ENCODE data around the gene AP1S3.

AP1S3 gene

GRCh38 chr2:223765221-223765785 lies 72.1 kb downstream of the AP1S3 start:
- TF ChIP-seq PRDM1 (tag by site-specific recombination; IDR thresholded peaks at IDR 0.05) (no peak), TSHZ1 (tag by site-specific recombination; IDR thresholded peaks at IDR 0.05; ENCODE audit: borderline replicate concordance) (no peak), TRIM28 (IDR thresholded peaks at IDR 0.05; ENCODE audit: borderline replicate concordance, low read length) (no peak), ZNF596 (tag by site-specific recombination; IDR thresholded peaks at IDR 0.05) (no peak), ZNF274 (IDR thresholded peaks at IDR 0.05; ENCODE audit: low read length) (no peak), ZNF274 (tag by site-specific recombination; IDR thresholded peaks at IDR 0.05; ENCODE audit: borderline replicate concordance) (no peak), ZNF132 (tag by site-specific recombination; IDR thresholded peaks at IDR 0.05; ENCODE audit: borderline replicate concordance) (no peak), ZNF549 (tag by site-specific recombination; IDR thresholded peaks at IDR 0.05) (no peak), KLF9 (tag by site-specific recombination; IDR thresholded peaks at IDR 0.05; ENCODE audit: low read depth) (no peak), ZNF626 (tag by site-specific recombination; IDR thresholded peaks at IDR 0.05) (no peak), ZNF561 (tag by site-specific recombination; IDR thresholded peaks at IDR 0.05; ENCODE audit: borderline replicate concordance) (no peak)
- TF ChIP-seq, protein P1, sequence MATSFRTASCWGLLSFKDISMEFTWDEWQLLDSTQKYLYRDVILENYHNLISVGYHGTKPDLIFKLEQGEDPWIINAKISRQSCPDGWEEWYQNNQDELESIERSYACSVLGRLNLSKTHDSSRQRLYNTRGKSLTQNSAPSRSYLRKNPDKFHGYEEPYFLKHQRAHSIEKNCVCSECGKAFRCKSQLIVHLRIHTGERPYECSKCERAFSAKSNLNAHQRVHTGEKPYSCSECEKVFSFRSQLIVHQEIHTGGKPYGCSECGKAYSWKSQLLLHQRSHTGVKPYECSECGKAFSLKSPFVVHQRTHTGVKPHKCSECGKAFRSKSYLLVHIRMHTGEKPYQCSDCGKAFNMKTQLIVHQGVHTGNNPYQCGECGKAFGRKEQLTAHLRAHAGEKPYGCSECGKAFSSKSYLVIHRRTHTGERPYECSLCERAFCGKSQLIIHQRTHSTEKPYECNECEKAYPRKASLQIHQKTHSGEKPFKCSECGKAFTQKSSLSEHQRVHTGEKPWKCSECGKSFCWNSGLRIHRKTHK (tag by site-specific recombination; IDR thresholded peaks at IDR 0.05): no peak
- Histone ChIP-seq H3K4me3 (ENCODE audit: low read depth, low read length) (no peak overlapping the region), H3K36me3 (ENCODE audit: control insufficient read depth in 2 of 2, insufficient read depth in 1 of 2, low read length in 2 of 2) (peaks cover 0 to 2% of the 10 kb centered on the region in 2 experiments; a peak in 2 of 3 replicates), H3K27ac (ENCODE audit: extremely low read depth, low read depth, low read length) (no peak overlapping the region), H3K4me1 (ENCODE audit: control insufficient read depth, insufficient read depth, low read length) (no peaks in the 10 kb centered on the region), H3K9me3 (ENCODE audit: control insufficient read depth, insufficient read depth, low read depth, low read length) (no peaks in the 10 kb centered on the region)
- ChIA-PET CTCF (interaction anchor here (0.7 to 1.4 kb wide), 4 partner anchors 13 to 229 kb away, joined by 3 read pairs; no protein-coding TSS in a partner anchor), POLR2A (no interaction called here)

DNA sequence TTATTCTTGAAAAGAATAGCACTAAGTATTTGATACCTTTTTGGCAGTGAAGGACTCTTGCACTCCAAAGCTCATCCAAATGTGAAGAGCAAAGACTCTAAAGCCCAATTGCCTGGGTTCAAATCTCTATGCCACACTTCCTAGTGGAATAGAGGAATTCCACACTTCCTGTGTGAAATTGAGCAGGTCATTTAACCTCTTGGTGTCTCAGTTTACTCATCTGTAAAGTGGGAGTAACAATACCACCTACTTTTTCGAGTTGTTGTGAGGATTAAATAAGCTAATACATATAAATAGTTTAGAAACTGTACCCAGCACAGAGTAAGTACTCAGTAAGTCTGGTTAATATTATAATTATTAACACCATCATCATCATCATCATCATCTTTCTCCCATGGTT lies 72.6 kb downstream of the AP1S3 start:
- Histone ChIP-seq H3K4me3 (ENCODE audit: low read depth, low read length) (no peak overlapping the region), H3K4me1 (ENCODE audit: control insufficient read depth, insufficient read depth, low read length) (no peaks in the 10 kb centered on the region), H3K9me3 (ENCODE audit: control insufficient read depth, insufficient read depth, low read depth, low read length) (no peaks in the 10 kb centered on the region), H3K36me3 (ENCODE audit: control insufficient read depth in 2 of 2, insufficient read depth in 1 of 2, low read length in 2 of 2) (no peaks in the 10 kb centered on the region; a peak in 1 of 3 replicates), H3K27ac (ENCODE audit: extremely low read depth, low read depth, low read length) (no peak overlapping the region)
- TF ChIP-seq ZNF398 (tag by site-specific recombination; IDR thresholded peaks at IDR 0.05): no peak
- TF ChIP-seq, protein P2, sequence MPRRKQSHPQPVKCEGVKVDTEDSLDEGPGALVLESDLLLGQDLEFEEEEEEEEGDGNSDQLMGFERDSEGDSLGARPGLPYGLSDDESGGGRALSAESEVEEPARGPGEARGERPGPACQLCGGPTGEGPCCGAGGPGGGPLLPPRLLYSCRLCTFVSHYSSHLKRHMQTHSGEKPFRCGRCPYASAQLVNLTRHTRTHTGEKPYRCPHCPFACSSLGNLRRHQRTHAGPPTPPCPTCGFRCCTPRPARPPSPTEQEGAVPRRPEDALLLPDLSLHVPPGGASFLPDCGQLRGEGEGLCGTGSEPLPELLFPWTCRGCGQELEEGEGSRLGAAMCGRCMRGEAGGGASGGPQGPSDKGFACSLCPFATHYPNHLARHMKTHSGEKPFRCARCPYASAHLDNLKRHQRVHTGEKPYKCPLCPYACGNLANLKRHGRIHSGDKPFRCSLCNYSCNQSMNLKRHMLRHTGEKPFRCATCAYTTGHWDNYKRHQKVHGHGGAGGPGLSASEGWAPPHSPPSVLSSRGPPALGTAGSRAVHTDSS (tag by site-specific recombination; IDR thresholded peaks at IDR 0.05): 0 out of 2 replicates have a peak, but pooled peaks have one; percentile 11
- CTCF ChIA-PET: interaction anchor here (0.9 to 1.4 kb wide), 4 partner anchors 14 to 90 kb away, joined by 3 read pairs; no protein-coding TSS in a partner anchor
- POLR2A ChIA-PET: no interaction called here

Data from HEK293 (cell line).